Measurements from ENCODE around the gene SPEM1. TPM values are rescaled to one million over a fixed set of nuclear protein-coding genes. Genes with fewer than 3 reads are reported as not detected.

Gene SPEM1
- total and polyA plus RNA-seq, 2 donors (not counting 1 experiment from before 2014, with no cell fraction given) = not detected

- H3K4me1 ChIP-seq (ENCODE audit: control insufficient read depth in 2 of 2, insufficient read depth in 2 of 2, low read length in 2 of 2) = peaks cover 51 to 53% of the 10 kb centered on the region in 2 donors
- WGBS (ENCODE audit: insufficient coverage) = 14% methylated on average over 44 of the region's 48 CpGs
- Mint-ChIP-seq H3K4me3 (peak overlapping the region; percentile 84), H3K9me3 (ENCODE audit: insufficient read depth) (no peaks in the 10 kb centered on the region), H3K27ac (peak overlapping the region; percentile 67), H3K27me3 (peaks cover 43% of the 10 kb centered on the region), H3K4me1 (peaks cover 48% of the 10 kb centered on the region)
- peak; percentile 77 for DNase-seq
- peaks cover 49% of the 10 kb centered on the region for H4K20me1 ChIP-seq (ENCODE audit: control insufficient read depth, insufficient read depth, low read length, poor library complexity, severe bottlenecking)
- H3K79me2 ChIP-seq (ENCODE audit: control insufficient read depth, insufficient read depth, low read length) = peaks cover 27% of the 10 kb centered on the region
- no peaks in the 10 kb centered on the region for H3K36me3 ChIP-seq (replicated peaks in 1 of 2; ENCODE audit: control extremely low read depth in 1 of 2, control insufficient read depth in 1 of 2, extremely low read depth in 1 of 2, insufficient read depth in 2 of 2, low read length in 1 of 2)
- no peak for ATAC-seq (ENCODE audit: low read depth)
- ChIA-PET POLR2A (interaction anchor here (0.6 kb wide), 1 partner anchor 18 kb away, joined by 10 read pairs; no protein-coding TSS in a partner anchor), CTCF (interaction anchor here (0.7 to 4.2 kb wide), 11 partner anchors 17 to 235 kb away, joined by 3 to 43 read pairs (median 5); partner anchors contain the start of genes SLC35G6 and TMEM95)
- peak overlapping the region in 2 of 5 experiments; percentile 31 to 43 for H3K4me3 ChIP-seq (ENCODE audit: control extremely low read depth in 1 of 5, extremely low read depth in 1 of 5, insufficient read depth in 1 of 5, low read depth in 2 of 5, low read length in 4 of 5)
- peak overlapping the region; percentile 12 for H2AFZ ChIP-seq (ENCODE audit: insufficient read depth, low read depth, low read length, poor library complexity, severe bottlenecking)
- H3K27ac ChIP-seq (ENCODE audit: low read length in 2 of 2) = no peak overlapping the region
- no peak for TF ChIP-seq EZH2 (IDR thresholded peaks at IDR 0.05; ENCODE audit: borderline replicate concordance, insufficient read depth, low read depth, low read length, poor library complexity, severe bottlenecking)
- no peak for TF ChIP-seq CTCF (IDR thresholded peaks at IDR 0.05)
- H3K4me2 ChIP-seq (replicated peaks; ENCODE audit: low read depth, low read length, poor library complexity, severe bottlenecking) = peak overlapping the region; percentile 93
- H3K9ac ChIP-seq (ENCODE audit: low read length) = peak overlapping the region; percentile 48
- peaks cover 0 to 34% (median 0%) of the 10 kb centered on the region in 3 donors for H3K9me3 ChIP-seq (ENCODE audit: control extremely low read depth in 1 of 3, control insufficient read depth in 2 of 3, insufficient read depth in 1 of 3, low read length in 2 of 3)
- peaks cover 0 to 51% (median 31%) of the 10 kb centered on the region in 4 experiments for H3K27me3 ChIP-seq (replicated peaks in 1 of 4; ENCODE audit: control extremely low read depth in 1 of 4, control insufficient read depth in 3 of 4, insufficient read depth in 4 of 4, low read length in 3 of 4)
- intact Hi-C loops (cut with micrococcal nuclease) = loop anchor here (5.0 kb wide), 2 partner anchors 401 to 1951 kb away; partner anchors contain the start of genes DERL2, MIS12 and SLC16A13
These were observed 18.0 kb downstream of the SPEM1 start for GRCh38 chr17:7437950-7438614.

Data from B cell (primary cell).